GM18505 (cell line): ENCODE data around the gene LRRC38.

Experiments
- ATAC-seq: cut with Tn5 transposase; IDR thresholded peaks from one replicate; pipeline ENCODE4 v1.9.1; 2021; ENCODE audit not compliant: unreplicated experiment
- POLR2A ChIP-seq: IDR thresholded peaks from 4 replicates; pipeline ENCODE4 v1.6.1; 2011; ENCODE audit warnings: borderline replicate concordance; ENCODE audit not compliant: insufficient read depth, insufficient read length; ENCODE audit errors: extremely low read depth

Gene LRRC38

DNA sequence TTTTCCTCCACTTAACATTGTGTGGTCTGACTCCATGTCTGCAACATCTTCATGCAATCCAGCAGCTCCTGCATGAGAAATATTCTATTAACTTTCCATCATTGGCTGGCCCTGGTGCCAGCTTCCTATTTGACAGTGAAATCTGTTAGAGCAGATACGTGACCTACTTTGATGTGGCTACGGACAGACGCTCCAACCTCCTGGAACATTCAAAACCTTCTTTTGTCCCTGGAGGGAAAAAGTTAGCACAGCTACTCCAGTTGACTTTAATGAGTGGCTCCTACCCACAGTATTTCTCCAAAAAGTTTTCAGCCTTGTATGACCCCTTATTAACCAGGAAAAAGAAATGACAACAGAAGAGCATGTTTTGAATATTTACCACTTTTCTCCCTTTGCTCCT, 81.6 kb downstream of the LRRC38 start:
- TF ChIP-seq POLR2A, result no peak
- no peak for ATAC-seq

DNA sequence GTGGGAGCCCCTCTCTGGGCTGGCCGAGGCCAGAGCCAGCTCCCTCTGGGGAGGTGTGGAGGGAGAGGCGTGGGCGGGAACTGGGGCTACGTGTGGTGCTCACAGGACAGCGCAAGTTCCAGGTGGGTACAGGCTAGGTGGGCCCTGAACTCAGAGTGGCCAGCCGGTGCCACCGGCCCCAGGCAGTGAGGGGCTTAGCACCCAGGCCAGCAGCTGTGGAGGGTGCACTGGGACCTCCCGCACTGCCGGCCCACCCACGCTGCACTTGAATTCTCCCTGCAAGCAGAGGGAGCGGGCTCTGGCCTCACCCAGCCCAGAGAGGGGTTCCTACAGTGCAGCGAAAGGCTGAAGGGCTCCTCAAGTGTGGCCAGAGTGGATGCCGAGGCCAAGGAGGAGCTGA, 83.3 kb downstream of the LRRC38 start:
- ATAC-seq, result no peak
- no peak for TF ChIP-seq POLR2A
